SW480 (cell line): ENCODE data around the gene RER1.

Experiments
- DNase-seq: peaks from one replicate; pipeline ENCODE4 v3.0.0-alpha.2; 2016; ENCODE audit warnings: low spot score

Gene RER1

GRCh38 chr1:2407166-2407990 lies 15.7 kb downstream of the RER1 start:
- no peak for DNase-seq

GRCh38 chr1:2407991-2408275 lies 16.3 kb downstream of the RER1 start:
- no peak for DNase-seq

GRCh38 chr1:2408456-2408855 lies 16.8 kb downstream of the RER1 start:
- no peak for DNase-seq

GRCh38 chr1:2408859-2409276 lies 17.2 kb downstream of the RER1 start:
- no peak for DNase-seq

- no peak for DNase-seq
Measured at GRCh38 chr1:2409745-2410144, 18.1 kb downstream of the RER1 start.

GRCh38 chr1:2411801-2412394 lies 20.3 kb downstream of the RER1 start:
- DNase-seq, result peak; percentile 22

GRCh38 chr1:2412395-2412772 lies 20.7 kb downstream of the RER1 start, which contains the start of gene PEX10:
PEX10 (minus strand) TSS chr1:2412564; CDS start chr1:2412502, 62 bp downstream.
- peak; percentile 92 for DNase-seq

- peak; percentile 55 for DNase-seq
Measured at GRCh38 chr1:2412773-2413494, 21.3 kb downstream of the RER1 start.

- DNase-seq, result peak; percentile 43
Measured at GRCh38 chr1:2413495-2414296, 22.1 kb downstream of the RER1 start.

GRCh38 chr1:2414297-2414958 lies 22.8 kb downstream of the RER1 start:
- DNase-seq, result peak; percentile 70

- DNase-seq, result no peak
Measured at GRCh38 chr1:2415337-2415736, 23.7 kb downstream of the RER1 start.

GRCh38 chr1:2415801-2416208 lies 24.2 kb downstream of the RER1 start:
- peak; percentile 77 for DNase-seq

- no peak for DNase-seq
Measured at GRCh38 chr1:2416403-2416802, 24.8 kb downstream of the RER1 start.

GRCh38 chr1:2417083-2417832 lies 25.6 kb downstream of the RER1 start:
- DNase-seq, result no peak

GRCh38 chr1:2417833-2418225 lies 26.2 kb downstream of the RER1 start:
- DNase-seq, result no peak

GRCh38 chr1:2418791-2419320 lies 27.2 kb downstream of the RER1 start:
- no peak for DNase-seq

GRCh38 chr1:2419416-2419815 lies 27.8 kb downstream of the RER1 start:
- no peak for DNase-seq

- DNase-seq, result no peak
Measured at GRCh38 chr1:2422523-2422922, 30.9 kb downstream of the RER1 start.

- no peak for DNase-seq
Measured at GRCh38 chr1:2425892-2426291, 34.3 kb downstream of the RER1 start.

GRCh38 chr1:2426540-2426939 lies 34.9 kb downstream of the RER1 start:
- no peak for DNase-seq

GRCh38 chr1:2427051-2427450 lies 35.4 kb downstream of the RER1 start:
- no peak for DNase-seq
